Activated T-cell treated with anti-CD3 and anti-CD28 coated beads, Interleukin-2, amount 50 U/mL, for 48 hours (primary cell): Measurements from ENCODE around the gene ATP5ME.

Experiments
- DNase-seq, 2 experiments: peaks; one replicate each; pipeline ENCODE4 v3.0.0-alpha.2; 2020

ATP5ME gene

GRCh38 chr4:632196-632790 is 41.8 kb downstream of the ATP5ME start:
- DNase-seq: no peak

- no peak for DNase-seq
These were observed 43.4 kb downstream of the ATP5ME start for GRCh38 chr4:630656-631055.

GRCh38 chr4:629915-630641 is 44.0 kb downstream of the ATP5ME start:
- DNase-seq: no peak

- no peak for DNase-seq
These were observed 44.5 kb downstream of the ATP5ME start for GRCh38 chr4:629636-629914.

GRCh38 chr4:628821-629635 is 45.0 kb downstream of the ATP5ME start:
- no peak for DNase-seq

- no peak for DNase-seq
These were observed 45.8 kb downstream of the ATP5ME start for GRCh38 chr4:628311-628741.

GRCh38 chr4:627347-628125 is 46.5 kb downstream of the ATP5ME start:
- no peak for DNase-seq

GRCh38 chr4:626201-627091 is 47.6 kb downstream of the ATP5ME start:
- no peak for DNase-seq

- no peak for DNase-seq
These were observed 48.4 kb downstream of the ATP5ME start for GRCh38 chr4:625631-626161.

GRCh38 chr4:624705-625590 is 49.1 kb downstream of the ATP5ME start, which contains the start of gene PDE6B:
Gene PDE6B (plus strand): TSS chr4:625573. CDS start chr4:625627, 54 bp downstream.
- no peak for DNase-seq

GRCh38 chr4:623914-624566 is 50.0 kb downstream of the ATP5ME start:
- DNase-seq: no peak

GRCh38 chr4:622996-623913 is 50.8 kb downstream of the ATP5ME start:
- DNase-seq: no peak
